ENCODE measurements around the gene PIH1D1. TPM values are rescaled to one million over a fixed set of nuclear protein-coding genes. Genes with fewer than 3 reads are reported as not detected.

PIH1D1 gene
- total RNA-seq, 1 experiment from 2014 or later, result 153 TPM

DNA sequence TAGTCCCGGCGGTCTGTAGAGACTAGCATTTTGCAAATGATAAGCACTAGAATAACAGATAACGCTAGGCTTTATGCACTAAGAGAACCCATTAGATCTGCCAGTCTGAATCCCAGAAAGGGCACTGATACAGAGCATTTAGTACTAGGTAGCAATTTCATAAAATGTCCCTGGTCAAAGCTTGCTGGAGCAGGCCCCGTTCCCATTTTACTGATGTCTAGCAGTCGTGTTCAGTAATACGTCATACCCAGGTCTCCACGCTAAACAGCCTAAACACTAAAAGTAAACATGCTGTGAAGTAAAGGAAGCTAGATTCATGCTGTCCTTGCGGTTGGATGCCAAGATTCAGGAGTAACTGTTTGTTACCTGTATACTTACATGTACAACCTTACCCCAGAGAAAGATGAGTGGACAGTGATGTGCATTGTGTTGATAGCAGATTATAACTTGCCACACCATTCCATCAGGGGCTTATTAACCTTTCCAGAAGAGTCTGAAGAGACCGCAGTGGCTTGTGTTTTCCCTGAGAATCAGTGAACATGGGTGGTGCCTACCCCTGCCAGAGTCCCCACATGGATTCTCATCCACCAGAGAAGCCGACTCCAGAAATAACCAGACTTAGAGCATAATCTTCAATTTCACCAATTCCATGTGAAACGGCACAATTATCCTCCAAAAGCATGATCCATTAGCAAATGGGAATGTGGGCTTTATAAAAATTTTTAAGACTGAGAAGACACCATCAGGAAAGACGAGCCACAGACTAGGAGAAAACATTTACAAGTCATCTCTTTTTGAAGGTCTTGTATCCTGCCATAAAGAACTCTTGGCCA, 41.2 kb upstream of the PIH1D1 start (continued):
- TF ChIP-seq, protein P1, sequence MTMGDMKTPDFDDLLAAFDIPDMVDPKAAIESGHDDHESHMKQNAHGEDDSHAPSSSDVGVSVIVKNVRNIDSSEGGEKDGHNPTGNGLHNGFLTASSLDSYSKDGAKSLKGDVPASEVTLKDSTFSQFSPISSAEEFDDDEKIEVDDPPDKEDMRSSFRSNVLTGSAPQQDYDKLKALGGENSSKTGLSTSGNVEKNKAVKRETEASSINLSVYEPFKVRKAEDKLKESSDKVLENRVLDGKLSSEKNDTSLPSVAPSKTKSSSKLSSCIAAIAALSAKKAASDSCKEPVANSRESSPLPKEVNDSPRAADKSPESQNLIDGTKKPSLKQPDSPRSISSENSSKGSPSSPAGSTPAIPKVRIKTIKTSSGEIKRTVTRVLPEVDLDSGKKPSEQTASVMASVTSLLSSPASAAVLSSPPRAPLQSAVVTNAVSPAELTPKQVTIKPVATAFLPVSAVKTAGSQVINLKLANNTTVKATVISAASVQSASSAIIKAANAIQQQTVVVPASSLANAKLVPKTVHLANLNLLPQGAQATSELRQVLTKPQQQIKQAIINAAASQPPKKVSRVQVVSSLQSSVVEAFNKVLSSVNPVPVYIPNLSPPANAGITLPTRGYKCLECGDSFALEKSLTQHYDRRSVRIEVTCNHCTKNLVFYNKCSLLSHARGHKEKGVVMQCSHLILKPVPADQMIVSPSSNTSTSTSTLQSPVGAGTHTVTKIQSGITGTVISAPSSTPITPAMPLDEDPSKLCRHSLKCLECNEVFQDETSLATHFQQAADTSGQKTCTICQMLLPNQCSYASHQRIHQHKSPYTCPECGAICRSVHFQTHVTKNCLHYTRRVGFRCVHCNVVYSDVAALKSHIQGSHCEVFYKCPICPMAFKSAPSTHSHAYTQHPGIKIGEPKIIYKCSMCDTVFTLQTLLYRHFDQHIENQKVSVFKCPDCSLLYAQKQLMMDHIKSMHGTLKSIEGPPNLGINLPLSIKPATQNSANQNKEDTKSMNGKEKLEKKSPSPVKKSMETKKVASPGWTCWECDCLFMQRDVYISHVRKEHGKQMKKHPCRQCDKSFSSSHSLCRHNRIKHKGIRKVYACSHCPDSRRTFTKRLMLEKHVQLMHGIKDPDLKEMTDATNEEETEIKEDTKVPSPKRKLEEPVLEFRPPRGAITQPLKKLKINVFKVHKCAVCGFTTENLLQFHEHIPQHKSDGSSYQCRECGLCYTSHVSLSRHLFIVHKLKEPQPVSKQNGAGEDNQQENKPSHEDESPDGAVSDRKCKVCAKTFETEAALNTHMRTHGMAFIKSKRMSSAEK (CRISPR knock-in tag; IDR thresholded peaks at IDR 0.05; ENCODE audit: borderline replicate concordance), result peak; percentile 93
- TF ChIP-seq ZNF138 (CRISPR knock-in tag; conservative IDR thresholded peaks at IDR 0.05) (no peak), SOX15 (CRISPR knock-in tag; IDR thresholded peaks at IDR 0.05) (no peak), ZNF219 (CRISPR knock-in tag; IDR thresholded peaks at IDR 0.05; ENCODE audit: borderline replicate concordance) (0 out of 2 replicates have a peak, but pooled peaks have one; percentile 20), NFE2L1 (CRISPR knock-in tag; IDR thresholded peaks at IDR 0.05) (peak; percentile 18; the same call in 1 of the 2 replicates), GABPB1 (CRISPR knock-in tag; IDR thresholded peaks at IDR 0.05) (no peak), ZNF671 (CRISPR knock-in tag; IDR thresholded peaks at IDR 0.05) (peak; percentile 99)
- TF ChIP-seq, protein P2, sequence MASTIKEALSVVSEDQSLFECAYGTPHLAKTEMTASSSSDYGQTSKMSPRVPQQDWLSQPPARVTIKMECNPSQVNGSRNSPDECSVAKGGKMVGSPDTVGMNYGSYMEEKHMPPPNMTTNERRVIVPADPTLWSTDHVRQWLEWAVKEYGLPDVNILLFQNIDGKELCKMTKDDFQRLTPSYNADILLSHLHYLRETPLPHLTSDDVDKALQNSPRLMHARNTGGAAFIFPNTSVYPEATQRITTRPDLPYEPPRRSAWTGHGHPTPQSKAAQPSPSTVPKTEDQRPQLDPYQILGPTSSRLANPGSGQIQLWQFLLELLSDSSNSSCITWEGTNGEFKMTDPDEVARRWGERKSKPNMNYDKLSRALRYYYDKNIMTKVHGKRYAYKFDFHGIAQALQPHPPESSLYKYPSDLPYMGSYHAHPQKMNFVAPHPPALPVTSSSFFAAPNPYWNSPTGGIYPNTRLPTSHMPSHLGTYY (CRISPR knock-in tag; IDR thresholded peaks at IDR 0.05), result peak; percentile 94

DNA sequence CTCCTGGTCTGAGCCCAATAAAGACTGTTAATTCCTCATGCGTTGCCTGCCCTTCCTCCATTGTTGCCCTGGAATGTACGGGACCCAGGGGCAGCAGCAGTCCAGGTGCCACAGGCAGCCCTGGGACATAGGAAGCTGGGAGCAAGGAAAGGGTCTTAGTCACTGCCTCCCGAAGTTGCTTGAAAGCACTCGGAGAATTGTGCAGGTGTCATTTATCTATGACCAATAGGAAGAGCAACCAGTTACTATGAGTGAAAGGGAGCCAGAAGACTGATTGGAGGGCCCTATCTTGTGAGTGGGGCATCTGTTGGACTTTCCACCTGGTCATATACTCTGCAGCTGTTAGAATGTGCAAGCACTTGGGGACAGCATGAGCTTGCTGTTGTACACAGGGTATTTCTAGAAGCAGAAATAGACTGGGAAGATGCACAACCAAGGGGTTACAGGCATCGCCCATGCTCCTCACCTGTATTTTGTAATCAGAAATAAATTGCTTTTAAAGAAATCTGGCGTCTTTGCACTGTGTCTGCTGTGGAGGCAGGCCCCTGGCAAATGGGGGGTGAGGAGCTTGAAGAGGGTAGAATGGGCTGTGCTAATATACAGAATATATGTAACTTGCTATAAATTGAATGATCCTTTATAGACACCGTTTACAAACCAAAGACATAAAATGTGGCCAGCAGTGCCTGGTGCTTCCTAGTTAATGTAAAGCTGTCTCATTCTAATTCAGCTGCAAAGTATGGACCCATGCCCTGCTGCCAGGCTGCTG, 40.4 kb upstream of the PIH1D1 start:
- Mint-ChIP-seq H3K4me1 (peaks cover 25% of the 10 kb centered on the region), H3K27ac (peak overlapping the region; percentile 84), H3K9me3 (no peaks in the 10 kb centered on the region), H3K4me3 (no peak overlapping the region), H3K27me3 (ENCODE audit: low read depth) (peaks cover 6% of the 10 kb centered on the region; the same call in 1 of the 2 replicates), H3K36me3 (peaks cover 61% of the 10 kb centered on the region)
- no peak for DNase-seq (ENCODE audit: low spot score)
- ChIA-PET CTCF (interaction anchor here (1.0 to 1.4 kb wide), 3 partner anchors 16 to 79 kb away, joined by 3 to 5 read pairs (median 5); no protein-coding TSS in a partner anchor), POLR2A (interaction anchor here (0.6 kb wide), 2 partner anchors 138 to 143 kb away, joined by 3 to 5 read pairs; no protein-coding TSS in a partner anchor)
- ATAC-seq, result no peak
- TF ChIP-seq SMAD4 (CRISPR knock-in tag; IDR thresholded peaks at IDR 0.05), result no peak
- TF ChIP-seq ZNF138 (CRISPR knock-in tag; conservative IDR thresholded peaks at IDR 0.05), result 0 out of 2 replicates have a peak, but pooled peaks have one; percentile 63

DNA sequence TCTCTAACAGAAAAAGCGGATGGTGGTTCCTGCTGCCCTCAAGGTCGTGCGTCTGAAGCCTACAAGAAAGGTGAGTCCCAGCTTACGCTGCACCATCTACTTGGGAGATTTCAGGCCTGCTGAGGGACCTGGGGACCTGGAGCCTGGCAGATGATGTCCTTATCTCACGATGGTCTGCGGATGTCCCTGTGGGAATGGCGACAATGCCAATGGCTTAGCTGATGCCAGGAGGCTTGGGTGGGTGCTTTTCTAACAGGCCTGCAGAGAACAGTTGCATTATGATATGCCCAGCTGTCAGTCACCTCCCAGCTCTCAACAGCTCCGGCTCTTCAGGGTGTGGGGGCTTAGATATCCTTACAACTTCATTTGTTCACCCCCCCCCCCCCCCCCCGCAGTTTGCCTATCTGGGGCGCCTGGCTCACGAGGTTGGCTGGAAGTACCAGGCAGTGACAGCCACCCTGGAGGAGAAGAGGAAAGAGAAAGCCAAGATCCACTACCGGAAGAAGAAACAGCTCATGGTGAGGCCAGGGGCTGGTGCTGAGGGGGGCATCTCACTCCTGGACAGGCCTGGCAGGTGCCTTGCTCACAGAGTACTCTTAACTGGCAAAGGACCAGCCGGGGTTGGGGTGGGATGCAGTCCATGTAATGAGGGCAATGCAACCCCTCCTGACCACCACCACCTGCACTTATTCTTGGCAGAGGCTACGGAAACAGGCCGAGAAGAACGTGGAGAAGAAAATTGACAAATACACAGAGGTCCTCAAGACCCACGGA, 39.6 kb upstream of the PIH1D1 start:
- H3K36me3 Mint-ChIP-seq, result peaks cover 55% of the 10 kb centered on the region
- H3K4me1 Mint-ChIP-seq, result peaks cover 25% of the 10 kb centered on the region
- ChIA-PET POLR2A (interaction anchor here (0.7 kb wide), 1 partner anchor 50 kb away, joined by 4 read pairs; the partner anchor contains the start of gene SLC17A7), CTCF (no interaction called here)
- TF ChIP-seq RORB (CRISPR knock-in tag; IDR thresholded peaks at IDR 0.05) (no peak), ZNF423 (CRISPR knock-in tag; IDR thresholded peaks at IDR 0.05) (no peak), ZNF317 (CRISPR knock-in tag; IDR thresholded peaks at IDR 0.05; ENCODE audit: borderline replicate concordance, low read depth) (no peak), JUN (CRISPR knock-in tag; IDR thresholded peaks at IDR 0.05) (no peak), TEAD1 (CRISPR knock-in tag; IDR thresholded peaks at IDR 0.05) (no peak), FOXP1 (CRISPR knock-in tag; IDR thresholded peaks at IDR 0.05; ENCODE audit: borderline replicate concordance) (no peak), ZNF263 (CRISPR knock-in tag; IDR thresholded peaks at IDR 0.05; ENCODE audit: low read depth) (no peak), TCF7 (CRISPR knock-in tag; IDR thresholded peaks at IDR 0.05; ENCODE audit: low read depth) (no peak), KAT7 (CRISPR knock-in tag; IDR thresholded peaks at IDR 0.05; ENCODE audit: borderline replicate concordance) (no peak)
- TF ChIP-seq, protein P3, sequence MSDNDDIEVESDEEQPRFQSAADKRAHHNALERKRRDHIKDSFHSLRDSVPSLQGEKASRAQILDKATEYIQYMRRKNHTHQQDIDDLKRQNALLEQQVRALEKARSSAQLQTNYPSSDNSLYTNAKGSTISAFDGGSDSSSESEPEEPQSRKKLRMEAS (CRISPR knock-in tag; IDR thresholded peaks at IDR 0.05), result no peak
- TF ChIP-seq, protein P4, sequence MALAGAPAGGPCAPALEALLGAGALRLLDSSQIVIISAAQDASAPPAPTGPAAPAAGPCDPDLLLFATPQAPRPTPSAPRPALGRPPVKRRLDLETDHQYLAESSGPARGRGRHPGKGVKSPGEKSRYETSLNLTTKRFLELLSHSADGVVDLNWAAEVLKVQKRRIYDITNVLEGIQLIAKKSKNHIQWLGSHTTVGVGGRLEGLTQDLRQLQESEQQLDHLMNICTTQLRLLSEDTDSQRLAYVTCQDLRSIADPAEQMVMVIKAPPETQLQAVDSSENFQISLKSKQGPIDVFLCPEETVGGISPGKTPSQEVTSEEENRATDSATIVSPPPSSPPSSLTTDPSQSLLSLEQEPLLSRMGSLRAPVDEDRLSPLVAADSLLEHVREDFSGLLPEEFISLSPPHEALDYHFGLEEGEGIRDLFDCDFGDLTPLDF (CRISPR knock-in tag; IDR thresholded peaks at IDR 0.05), result no peak
- TF ChIP-seq, protein P5, sequence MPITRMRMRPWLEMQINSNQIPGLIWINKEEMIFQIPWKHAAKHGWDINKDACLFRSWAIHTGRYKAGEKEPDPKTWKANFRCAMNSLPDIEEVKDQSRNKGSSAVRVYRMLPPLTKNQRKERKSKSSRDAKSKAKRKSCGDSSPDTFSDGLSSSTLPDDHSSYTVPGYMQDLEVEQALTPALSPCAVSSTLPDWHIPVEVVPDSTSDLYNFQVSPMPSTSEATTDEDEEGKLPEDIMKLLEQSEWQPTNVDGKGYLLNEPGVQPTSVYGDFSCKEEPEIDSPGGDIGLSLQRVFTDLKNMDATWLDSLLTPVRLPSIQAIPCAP (CRISPR knock-in tag; IDR thresholded peaks at IDR 0.05), result no peak
- H3K9me3 Mint-ChIP-seq, result no peaks in the 10 kb centered on the region
- H3K27me3 Mint-ChIP-seq (ENCODE audit: low read depth), result peaks cover 6% of the 10 kb centered on the region; the same call in 1 of the 2 replicates
- H3K27ac Mint-ChIP-seq, result peak overlapping the region; percentile 89
- peak overlapping the region; percentile 97 for H3K4me3 Mint-ChIP-seq
- DNase-seq (ENCODE audit: low spot score) (no peak), ATAC-seq (no peak)
